Testis (tissue), 3 donors: ENCODE data around the gene APOA5. TPM values are rescaled to one million over a fixed set of nuclear protein-coding genes. Genes with fewer than 3 reads are reported as not detected.

Experiments
- DNase-seq: peaks from one replicate; pipeline ENCODE4 v3.0.0-alpha.2; 2019
- H3K27ac ChIP-seq, 2 donors: fragments of 200-600 bp; sonication (generic); one replicate each; pipeline ENCODE4 v1.5.1; 2019
- H3K27me3 ChIP-seq: fragments of 200-600 bp; sonication (generic); one replicate; pipeline ENCODE4 v1.5.1; 2019
- H3K36me3 ChIP-seq: fragments of 200-600 bp; sonication (generic); one replicate; pipeline ENCODE4 v1.5.1; 2017; ENCODE audit warnings: low read depth; ENCODE audit errors: missing control alignments
- H3K4me1 ChIP-seq: fragments of 200-600 bp; sonication (generic); one replicate; pipeline ENCODE4 v1.5.1; 2019
- H3K4me3 ChIP-seq, 2 donors: fragments of 200-600 bp; sonication (generic); one replicate each; pipeline ENCODE4 v1.5.1; 2017 to 2019
- H3K9me3 ChIP-seq: fragments of 200-600 bp; sonication (generic); one replicate; pipeline ENCODE4 v1.5.1; 2017
- CTCF ChIP-seq, 3 experiments: fragments of 450-650 bp in 2 of 3; fragments of 200-600 bp in 1 of 3; sonication (generic) in 1 of 3; IDR thresholded peaks; one replicate each; pipeline ENCODE4 v1.5.1; 2016 to 2019; ENCODE audit warnings: antibody characterized with exemption in 3 of 3, mild to moderate bottlenecking in 2 of 3, moderate library complexity in 1 of 3
- POLR2A ChIP-seq: fragments of 450-650 bp; IDR thresholded peaks from one replicate; pipeline ENCODE4 v1.6.1; 2017; ENCODE audit warnings: antibody characterized with exemption, mild to moderate bottlenecking, moderate library complexity
- WGBS, 2 donors: methylation state at CpG; one replicate each; pipeline ENCODE4 v1.1.5; 2018; 5-methylcytosine and 5-hydroxymethylcytosine counted together
- intact Hi-C: fragments of 100-400 bp; cut with DNase I; formaldehyde crosslinking; loops from one replicate; pipeline ENCODE4 v1.15.1; 2023; ENCODE audit warnings: low total_unique reads
- polyA plus RNA-seq: library from polyadenylated mRNA; stranded (reverse); fragments of 350-450 nt; fragmentation: Illumina TruSeq; extraction: RNeasy Lipid Tissue Mini Kit (QIAGEN cat#74804); gene quantifications from one replicate; pipeline ENCODE4 v1.2.3, GENCODE V29; 2014; ENCODE audit warnings: low read depth, low replicate concordance; ENCODE audit not compliant: insufficient read depth
- total RNA-seq, 2 donors: library from RNA; depleted of rRNA; stranded (reverse); fragments of >200 nt; gene quantifications; one replicate each; pipeline ENCODE4 v1.2.3, GENCODE V29; 2016

APOA5 gene
- total and polyA plus RNA-seq, 3 donors from 2014 or later, result 0.24 TPM; not detected in 2

GRCh38 chr11:116830184-116830912, 38.7 kb upstream of the APOA5 start:
- H3K4me1 ChIP-seq, result peaks cover 6% of the 10 kb centered on the region
- no peak for TF ChIP-seq CTCF (IDR thresholded peaks at IDR 0.05)
- TF ChIP-seq POLR2A, result no peak
- no peaks in the 10 kb centered on the region for H3K36me3 ChIP-seq
- intact Hi-C loops, result no loop called here
- no peaks in the 10 kb centered on the region for H3K27me3 ChIP-seq
- no peak overlapping the region for H3K27ac ChIP-seq
- 98% methylated on average over 13 to 17 of the region's 17 CpGs for WGBS, 2 donors
- H3K4me3 ChIP-seq, result no peak overlapping the region
- no peaks in the 10 kb centered on the region for H3K9me3 ChIP-seq
- DNase-seq, result no peak

GRCh38 chr11:116829525-116830183, 38.0 kb upstream of the APOA5 start, which contains the start of gene APOC3:
TSS of gene APOC3 (plus strand) at chr11:116829907. CDS start at chr11:116830583, 676 bp downstream.
- intact Hi-C loops, result no loop called here
- H3K27me3 ChIP-seq, result no peaks in the 10 kb centered on the region
- H3K27ac ChIP-seq, result no peak within 1 kb of the TSS

GRCh38 chr11:116828632-116829524, 37.2 kb upstream of the APOA5 start:
- 72 to 76% methylated on average over 9 to 16 of the region's 16 CpGs for WGBS, 2 donors
- H3K27me3 ChIP-seq, result no peaks in the 10 kb centered on the region
- DNase-seq, result no peak
- H3K27ac ChIP-seq, result no peak overlapping the region
- intact Hi-C loops, result no loop called here
- no peak for TF ChIP-seq CTCF (IDR thresholded peaks at IDR 0.05)
- no peak overlapping the region for H3K4me3 ChIP-seq
- no peaks in the 10 kb centered on the region for H3K9me3 ChIP-seq
- no peaks in the 10 kb centered on the region for H3K36me3 ChIP-seq
- H3K4me1 ChIP-seq, result no peaks in the 10 kb centered on the region

More at GRCh38 chr11:116829525-116830183, 38.0 kb upstream of the APOA5 start, which contains the start of gene APOC3:
- DNase-seq, result no peak
- H3K9me3 ChIP-seq, result no peaks in the 10 kb centered on the region
- no peaks in the 10 kb centered on the region for H3K4me1 ChIP-seq
- no peak within 1 kb of the TSS for H3K4me3 ChIP-seq
- no peaks in the 10 kb centered on the region for H3K36me3 ChIP-seq
- TF ChIP-seq CTCF (IDR thresholded peaks at IDR 0.05), result no peak
- TF ChIP-seq POLR2A, result no peak
- WGBS, 2 donors, result 86 to 95% methylated on average over 7 to 9 of the region's 9 CpGs

GRCh38 chr11:116827461-116827860, 35.8 kb upstream of the APOA5 start:
- Histone ChIP-seq H3K4me1 (no peaks in the 10 kb centered on the region), H3K27ac (no peak overlapping the region), H3K27me3 (no peaks in the 10 kb centered on the region), H3K36me3 (no peaks in the 10 kb centered on the region), H3K9me3 (no peaks in the 10 kb centered on the region), H3K4me3 (no peak overlapping the region)
- DNase-seq, result no peak
- intact Hi-C loops, result no loop called here
- WGBS, 2 donors, result 98% methylated on average over 6 of the region's 6 CpGs; no CpG with 5 or more reads in 1 of the 2 donors
- TF ChIP-seq POLR2A, result no peak
- no peak for TF ChIP-seq CTCF (IDR thresholded peaks at IDR 0.05)
